Nephron progenitor cell (in vitro differentiated cells): ENCODE results near the gene TMA16.

ENCODE experiments used
- DNase-seq: peaks from one replicate; pipeline ENCODE4 v3.0.0; 2021
- H3K27ac Mint-ChIP-seq: 2 replicates; pipeline ENCODE4 v1.8.0; 2021; ENCODE audit warnings: mild to moderate bottlenecking, moderate library complexity, mixed read lengths
- H3K27me3 Mint-ChIP-seq: 2 replicates; pipeline ENCODE4 v1.8.0; 2021; ENCODE audit warnings: mild to moderate bottlenecking, low read depth, mixed read lengths; ENCODE audit not compliant: poor library complexity
- H3K36me3 Mint-ChIP-seq: 2 replicates; pipeline ENCODE4 v1.8.0; 2021; ENCODE audit warnings: low read depth, mixed read lengths
- H3K4me1 Mint-ChIP-seq: 2 replicates; pipeline ENCODE4 v1.8.0; 2021; ENCODE audit warnings: mixed read lengths
- H3K4me3 Mint-ChIP-seq: 2 replicates; pipeline ENCODE4 v1.8.0; 2021; ENCODE audit warnings: mild to moderate bottlenecking, moderate library complexity, mixed read lengths
- H3K9me3 Mint-ChIP-seq: 2 replicates; pipeline ENCODE4 v1.8.0; 2021; ENCODE audit warnings: mild to moderate bottlenecking, moderate library complexity, mixed read lengths
- TF ChIP-seq, protein P1 (sequence below): fragments of 200-600 bp; sonication (generic); IDR thresholded peaks from 2 replicates; pipeline ENCODE4 v1.5.0; 2021; ENCODE audit warnings: antibody characterized with exemption

Gene TMA16

DNA sequence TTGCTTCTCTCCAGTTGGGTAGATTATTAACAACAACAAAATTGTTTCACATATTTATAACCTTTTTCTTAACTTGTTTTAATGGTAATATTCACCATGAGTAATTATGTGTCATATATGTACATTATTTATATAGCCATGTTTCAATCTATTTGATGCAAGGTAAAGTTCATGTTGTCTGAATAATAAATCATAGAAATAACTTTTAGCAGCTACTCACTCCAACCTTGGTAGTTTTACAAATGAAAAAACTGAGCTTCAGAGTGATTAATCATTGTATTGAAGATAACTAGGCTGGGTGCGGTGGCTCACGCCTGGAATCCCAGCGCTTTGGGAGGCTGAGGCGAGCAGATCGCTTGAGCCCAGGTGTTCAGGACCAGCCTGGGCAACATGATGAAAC, 46.0 kb downstream of the TMA16 start:
- Mint-ChIP-seq H3K4me3 (no peak overlapping the region), H3K9me3 (no peaks in the 10 kb centered on the region), H3K4me1 (no peaks in the 10 kb centered on the region), H3K27me3 (peaks cover 3% of the 10 kb centered on the region), H3K36me3 (peaks cover 31% of the 10 kb centered on the region), H3K27ac (no peak overlapping the region)
- DNase-seq, result no peak
- TF ChIP-seq, protein P1, sequence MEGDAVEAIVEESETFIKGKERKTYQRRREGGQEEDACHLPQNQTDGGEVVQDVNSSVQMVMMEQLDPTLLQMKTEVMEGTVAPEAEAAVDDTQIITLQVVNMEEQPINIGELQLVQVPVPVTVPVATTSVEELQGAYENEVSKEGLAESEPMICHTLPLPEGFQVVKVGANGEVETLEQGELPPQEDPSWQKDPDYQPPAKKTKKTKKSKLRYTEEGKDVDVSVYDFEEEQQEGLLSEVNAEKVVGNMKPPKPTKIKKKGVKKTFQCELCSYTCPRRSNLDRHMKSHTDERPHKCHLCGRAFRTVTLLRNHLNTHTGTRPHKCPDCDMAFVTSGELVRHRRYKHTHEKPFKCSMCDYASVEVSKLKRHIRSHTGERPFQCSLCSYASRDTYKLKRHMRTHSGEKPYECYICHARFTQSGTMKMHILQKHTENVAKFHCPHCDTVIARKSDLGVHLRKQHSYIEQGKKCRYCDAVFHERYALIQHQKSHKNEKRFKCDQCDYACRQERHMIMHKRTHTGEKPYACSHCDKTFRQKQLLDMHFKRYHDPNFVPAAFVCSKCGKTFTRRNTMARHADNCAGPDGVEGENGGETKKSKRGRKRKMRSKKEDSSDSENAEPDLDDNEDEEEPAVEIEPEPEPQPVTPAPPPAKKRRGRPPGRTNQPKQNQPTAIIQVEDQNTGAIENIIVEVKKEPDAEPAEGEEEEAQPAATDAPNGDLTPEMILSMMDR, result no peak

DNA sequence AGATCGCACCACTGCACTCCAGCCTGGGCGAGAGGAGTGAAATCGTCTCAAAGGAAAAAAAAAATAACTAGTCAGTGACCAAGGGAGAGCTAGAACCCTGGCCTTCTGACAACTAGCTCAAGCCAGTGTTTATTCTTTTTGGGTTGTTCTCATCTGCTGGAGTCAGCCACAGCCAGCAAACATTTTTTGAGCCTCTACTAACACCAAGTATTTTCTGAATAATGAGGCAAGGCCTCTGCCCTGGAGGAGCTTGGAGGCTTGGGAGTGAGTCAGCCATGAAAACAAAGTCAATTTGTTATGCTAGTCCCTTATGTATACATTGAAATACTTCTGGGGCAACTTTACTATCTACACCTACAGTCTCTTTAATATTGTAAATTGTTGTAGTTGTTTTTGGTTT, 46.5 kb downstream of the TMA16 start:
- Mint-ChIP-seq H3K4me3 (no peak overlapping the region), H3K27me3 (peaks cover 3% of the 10 kb centered on the region), H3K27ac (no peak overlapping the region), H3K9me3 (no peaks in the 10 kb centered on the region), H3K4me1 (no peaks in the 10 kb centered on the region), H3K36me3 (peaks cover 28% of the 10 kb centered on the region)
- TF ChIP-seq, protein P1, result no peak
- DNase-seq, result no peak

DNA sequence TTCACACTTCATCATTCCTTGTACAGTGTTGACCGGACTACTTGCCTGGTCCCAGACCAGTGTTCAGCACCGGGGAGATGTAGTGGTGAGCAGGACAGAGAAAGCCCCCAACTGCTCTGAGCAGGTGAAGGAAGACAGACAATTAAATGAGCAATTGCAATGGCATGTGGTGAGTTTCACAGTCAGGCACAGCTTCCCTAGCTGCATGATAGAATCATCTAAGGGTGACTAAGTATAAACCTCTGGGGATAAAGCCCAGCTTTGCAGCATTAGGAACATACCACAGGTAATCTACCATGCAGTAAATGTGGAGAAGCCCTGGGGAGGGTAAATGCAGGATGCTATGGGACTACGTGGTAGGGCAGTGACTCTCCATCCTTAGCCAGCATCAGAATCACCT, 47.8 kb downstream of the TMA16 start:
- no peaks in the 10 kb centered on the region for H3K4me1 Mint-ChIP-seq
- H3K9me3 Mint-ChIP-seq, result no peaks in the 10 kb centered on the region
- TF ChIP-seq, protein P1, result no peak
- H3K27me3 Mint-ChIP-seq, result no peaks in the 10 kb centered on the region
- no peak overlapping the region for H3K4me3 Mint-ChIP-seq
- H3K27ac Mint-ChIP-seq, result no peak overlapping the region
- no peak for DNase-seq
- peaks cover 19% of the 10 kb centered on the region for H3K36me3 Mint-ChIP-seq

DNA sequence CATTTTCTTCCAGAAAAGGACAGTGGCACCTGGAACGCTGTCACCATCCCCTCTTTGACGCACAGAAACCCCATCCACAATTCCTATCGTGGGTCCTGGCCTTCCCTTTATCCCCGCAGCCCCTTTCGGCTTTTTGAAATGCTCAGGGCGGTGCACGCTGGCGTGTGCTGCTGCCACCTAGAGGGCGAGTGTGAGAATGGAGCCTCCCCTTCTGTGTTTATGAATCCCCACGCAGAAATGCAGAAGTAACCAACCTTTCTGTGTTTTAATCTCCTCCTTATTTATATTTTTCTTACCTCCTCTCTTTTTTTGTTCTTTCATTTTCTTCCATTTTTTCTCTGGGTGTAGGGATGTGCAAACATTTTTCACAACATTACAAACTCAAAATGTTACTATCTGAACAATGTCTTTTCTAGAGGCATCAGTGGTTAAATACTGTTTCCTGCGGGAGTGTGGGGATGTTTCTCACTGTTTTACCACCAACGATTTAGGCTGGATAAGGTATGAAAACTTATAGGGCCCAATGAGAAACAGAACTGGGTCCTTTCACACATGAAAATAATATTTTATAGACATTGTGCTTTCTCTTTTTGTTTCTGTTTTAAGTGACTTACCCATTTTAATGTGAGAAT, 50.0 kb downstream of the TMA16 start:
- TF ChIP-seq, protein P1, result peak; percentile 87
- Mint-ChIP-seq H3K27ac (no peak overlapping the region), H3K9me3 (no peaks in the 10 kb centered on the region), H3K27me3 (no peaks in the 10 kb centered on the region), H3K36me3 (peaks cover 4% of the 10 kb centered on the region), H3K4me1 (no peaks in the 10 kb centered on the region), H3K4me3 (no peak overlapping the region)
- peak; percentile 77 for DNase-seq

GRCh38 chr4:163548481-163549243, 54.2 kb downstream of the TMA16 start:
- Mint-ChIP-seq H3K36me3 (no peaks in the 10 kb centered on the region), H3K4me1 (no peaks in the 10 kb centered on the region), H3K27me3 (peaks cover 6% of the 10 kb centered on the region), H3K9me3 (no peaks in the 10 kb centered on the region), H3K4me3 (peak overlapping the region; percentile 2), H3K27ac (no peak overlapping the region)
- DNase-seq, result peak; percentile 11
- TF ChIP-seq, protein P1, result peak; percentile 62

GRCh38 chr4:163550869-163551267, 56.4 kb downstream of the TMA16 start:
- TF ChIP-seq, protein P1, result no peak
- DNase-seq, result no peak
- Mint-ChIP-seq H3K36me3 (no peaks in the 10 kb centered on the region), H3K9me3 (no peaks in the 10 kb centered on the region), H3K27me3 (peaks cover 6% of the 10 kb centered on the region), H3K27ac (no peak overlapping the region), H3K4me3 (no peak overlapping the region), H3K4me1 (no peaks in the 10 kb centered on the region)
